ENCODE results near the gene KANK4.

KANK4 gene

DNA sequence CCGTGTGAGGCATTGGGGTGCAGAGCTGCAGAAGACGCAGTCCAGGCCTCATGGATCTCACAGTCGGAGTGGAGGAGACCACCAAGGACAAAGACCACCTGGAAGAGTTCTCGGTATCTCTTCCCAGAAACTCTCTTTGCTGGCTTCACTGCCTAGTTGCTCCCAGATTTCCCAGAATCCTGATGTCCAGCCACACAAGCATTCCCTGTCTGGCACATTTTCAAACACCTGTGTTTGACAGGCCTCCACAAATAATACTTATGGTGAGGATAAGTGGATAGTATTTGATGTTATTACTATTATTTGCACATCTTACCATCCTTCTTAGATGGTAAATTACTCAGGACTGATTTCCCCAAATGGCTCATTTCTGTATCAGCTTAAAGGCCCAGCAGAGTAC lies 27.7 kb upstream of the KANK4 start:
- no peaks in the 10 kb centered on the region for H3K36me3 Mint-ChIP-seq
- no peak overlapping the region for H3K27ac Mint-ChIP-seq
- H3K4me3 Mint-ChIP-seq = no peak overlapping the region
- H3K27me3 Mint-ChIP-seq = no peaks in the 10 kb centered on the region
- no peaks in the 10 kb centered on the region for H3K4me1 Mint-ChIP-seq (ENCODE audit: low read depth)
- no peaks in the 10 kb centered on the region for H3K9me3 Mint-ChIP-seq (ENCODE audit: low read depth)

DNA sequence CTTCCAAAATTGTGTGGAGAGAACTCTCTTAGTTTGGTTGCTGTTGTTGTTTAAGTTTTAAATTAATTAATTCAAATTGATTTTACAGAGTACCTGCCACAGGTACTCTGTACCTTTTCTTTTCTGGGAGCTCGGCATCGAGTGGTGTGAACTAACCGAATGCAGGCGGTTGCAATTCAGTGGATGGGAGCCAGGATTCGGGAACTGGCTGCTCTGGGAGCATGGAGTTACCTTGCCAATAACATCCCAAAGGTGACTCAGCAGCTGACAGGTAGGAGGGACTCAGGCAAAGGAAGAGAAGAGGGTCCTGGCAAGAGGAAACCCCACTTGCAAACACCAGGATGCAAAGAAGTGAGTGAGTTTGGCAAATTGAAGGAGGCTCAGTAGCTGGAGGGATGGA lies 24.7 kb upstream of the KANK4 start:
- H3K27ac Mint-ChIP-seq = no peak overlapping the region
- no peaks in the 10 kb centered on the region for H3K4me1 Mint-ChIP-seq (ENCODE audit: low read depth)
- no peaks in the 10 kb centered on the region for H3K36me3 Mint-ChIP-seq
- no peak overlapping the region for H3K4me3 Mint-ChIP-seq
- no peaks in the 10 kb centered on the region for H3K9me3 Mint-ChIP-seq (ENCODE audit: low read depth)
- H3K27me3 Mint-ChIP-seq = no peaks in the 10 kb centered on the region

DNA sequence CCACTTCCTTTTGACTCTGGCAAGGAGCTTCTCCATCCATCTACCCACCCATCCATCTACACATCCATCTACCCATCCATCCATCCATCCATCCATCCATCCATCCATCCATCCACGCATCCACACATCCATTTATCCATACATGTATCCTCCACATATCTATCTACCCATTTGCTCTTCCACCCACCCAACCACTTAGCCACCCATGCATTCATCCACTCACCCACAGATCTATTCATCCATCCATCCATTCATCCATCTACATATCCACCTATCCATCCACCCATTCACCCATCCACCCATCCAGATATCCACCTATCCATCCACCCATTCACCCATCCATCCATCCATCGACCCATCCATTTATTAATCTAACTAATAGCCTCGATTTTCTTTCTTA lies 23.0 kb upstream of the KANK4 start:
- no peaks in the 10 kb centered on the region for H3K36me3 Mint-ChIP-seq
- no peaks in the 10 kb centered on the region for H3K4me1 Mint-ChIP-seq (ENCODE audit: low read depth)
- H3K4me3 Mint-ChIP-seq = no peak overlapping the region
- H3K9me3 Mint-ChIP-seq (ENCODE audit: low read depth) = no peaks in the 10 kb centered on the region
- no peak overlapping the region for H3K27ac Mint-ChIP-seq
- no peaks in the 10 kb centered on the region for H3K27me3 Mint-ChIP-seq

DNA sequence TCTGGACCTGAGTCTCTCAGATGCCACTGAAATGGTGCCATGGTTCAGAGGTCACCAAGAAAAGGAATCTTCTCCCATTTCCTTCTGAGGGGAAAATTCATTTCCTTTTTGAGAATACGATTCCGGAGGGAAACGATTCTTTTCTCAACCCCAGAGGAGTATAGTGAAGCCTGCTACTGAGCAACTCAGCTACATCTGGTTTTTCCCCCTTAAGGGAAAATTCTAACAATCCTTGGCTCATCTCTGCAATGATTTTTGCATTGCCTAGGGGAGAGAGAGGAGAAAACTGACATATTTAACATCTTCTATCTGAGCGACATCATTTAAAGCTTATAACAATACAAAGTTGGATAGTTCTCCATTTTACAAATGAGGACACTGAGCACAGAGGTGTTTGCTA lies 22.4 kb upstream of the KANK4 start:
- no peaks in the 10 kb centered on the region for H3K27me3 Mint-ChIP-seq
- H3K27ac Mint-ChIP-seq = no peak overlapping the region
- no peak overlapping the region for H3K4me3 Mint-ChIP-seq
- H3K4me1 Mint-ChIP-seq (ENCODE audit: low read depth) = no peaks in the 10 kb centered on the region
- H3K36me3 Mint-ChIP-seq = no peaks in the 10 kb centered on the region
- H3K9me3 Mint-ChIP-seq (ENCODE audit: low read depth) = no peaks in the 10 kb centered on the region

DNA sequence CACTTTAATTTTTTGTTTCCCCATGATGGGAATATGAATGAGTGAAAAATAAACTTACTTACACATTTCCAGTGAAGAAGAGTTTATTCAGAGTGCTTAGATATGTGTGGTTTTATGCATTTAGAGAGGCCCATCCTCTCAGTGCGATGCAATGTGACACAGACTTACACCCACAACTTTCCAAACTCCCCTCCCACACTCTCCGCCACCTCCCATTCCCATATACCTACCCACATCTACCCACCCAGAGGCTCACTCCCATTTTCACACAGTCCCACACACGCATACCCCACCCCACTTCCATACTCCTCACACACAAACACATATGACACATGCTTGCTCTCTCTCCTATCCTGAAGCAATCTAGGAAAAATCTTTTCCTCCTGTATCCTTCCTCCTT lies 21.9 kb upstream of the KANK4 start:
- H3K27ac Mint-ChIP-seq = no peak overlapping the region
- no peaks in the 10 kb centered on the region for H3K36me3 Mint-ChIP-seq
- no peaks in the 10 kb centered on the region for H3K4me1 Mint-ChIP-seq (ENCODE audit: low read depth)
- H3K9me3 Mint-ChIP-seq (ENCODE audit: low read depth) = no peaks in the 10 kb centered on the region
- no peak overlapping the region for H3K4me3 Mint-ChIP-seq
- no peaks in the 10 kb centered on the region for H3K27me3 Mint-ChIP-seq

DNA sequence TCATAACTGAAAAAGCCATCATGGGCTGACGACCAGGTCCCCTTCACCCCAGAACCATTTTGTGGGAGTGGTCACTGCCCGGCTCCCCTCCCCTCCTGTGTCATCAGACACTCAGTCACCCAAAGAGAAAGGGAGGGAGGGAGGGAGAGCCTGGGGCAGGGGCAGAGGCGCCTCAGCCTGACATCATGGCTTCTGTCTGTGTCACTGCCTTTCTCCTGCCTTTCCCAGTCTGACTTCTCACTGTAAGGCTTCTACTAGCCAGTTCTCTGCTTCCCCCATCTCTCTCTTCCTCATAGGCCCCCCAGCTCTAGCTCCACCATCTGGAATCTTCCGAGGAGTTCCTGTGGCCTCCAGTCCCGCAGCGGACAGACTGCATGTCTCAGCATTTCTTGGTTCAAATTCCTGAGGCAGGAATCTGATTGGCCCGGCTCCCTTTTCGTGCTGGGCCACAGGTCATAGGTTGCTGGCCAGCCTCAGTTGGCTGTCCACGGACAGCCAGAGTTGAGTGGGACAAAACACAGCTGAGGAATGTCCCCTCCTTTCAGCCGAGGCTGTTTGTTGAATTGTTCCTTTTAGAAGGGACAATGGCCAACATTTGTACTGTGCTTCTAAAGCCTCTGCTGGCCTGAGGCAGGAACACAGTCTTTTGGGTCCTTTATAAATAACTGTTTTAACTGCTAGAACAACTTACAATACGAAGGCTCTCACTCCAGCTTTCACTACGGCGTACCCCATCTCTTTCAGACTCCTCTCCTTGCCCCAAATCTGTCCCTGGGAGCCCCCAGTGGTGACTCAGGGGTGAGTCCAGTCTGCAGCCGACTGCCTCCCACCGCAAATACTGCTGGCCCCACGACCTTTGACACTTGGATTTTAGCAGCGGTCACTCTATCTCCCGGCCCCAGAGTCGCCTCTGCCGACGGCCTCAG lies 18.7 kb upstream of the KANK4 start:
- no peaks in the 10 kb centered on the region for H3K27me3 Mint-ChIP-seq
- peaks cover 3% of the 10 kb centered on the region for H3K4me1 Mint-ChIP-seq (ENCODE audit: low read depth)
- no peak overlapping the region for H3K4me3 Mint-ChIP-seq
- no peaks in the 10 kb centered on the region for H3K9me3 Mint-ChIP-seq (ENCODE audit: low read depth)
- no peaks in the 10 kb centered on the region for H3K36me3 Mint-ChIP-seq
- no peak overlapping the region for H3K27ac Mint-ChIP-seq

DNA sequence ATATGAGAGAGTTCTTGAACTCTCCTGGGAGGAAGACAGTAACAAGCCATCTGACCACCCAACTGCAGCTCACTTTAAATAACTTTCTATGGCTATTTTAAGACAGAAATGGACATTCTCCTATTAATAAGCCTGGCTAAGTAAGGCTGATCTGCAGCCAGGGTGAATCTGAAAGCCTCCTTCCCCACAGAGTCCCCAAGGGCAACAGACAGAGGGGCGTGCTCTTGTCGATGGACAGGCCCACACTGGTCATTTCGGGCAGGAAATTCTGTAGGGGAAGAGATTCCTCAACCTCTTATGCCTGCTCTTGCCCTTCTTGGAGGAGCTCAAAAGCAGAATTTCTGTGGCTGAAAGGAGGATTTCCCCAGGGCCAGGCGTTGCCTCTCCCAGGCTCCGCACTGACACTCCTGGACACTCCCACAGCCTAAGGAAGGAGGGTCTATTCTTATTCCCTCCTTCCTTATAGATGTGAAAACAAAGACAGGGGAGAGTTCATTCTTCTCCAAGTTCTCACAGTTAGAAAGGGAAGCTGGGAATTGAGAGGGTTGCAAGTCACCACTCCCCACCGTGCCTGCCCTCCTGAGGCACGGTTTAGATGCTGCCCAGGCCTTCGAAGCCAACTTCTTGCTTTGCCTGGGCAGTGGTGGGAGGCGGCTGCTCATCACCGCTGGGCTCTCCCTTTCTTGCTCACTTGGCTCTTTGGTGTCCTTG lies 17.9 kb upstream of the KANK4 start:
- H3K27ac Mint-ChIP-seq = no peak overlapping the region

DNA sequence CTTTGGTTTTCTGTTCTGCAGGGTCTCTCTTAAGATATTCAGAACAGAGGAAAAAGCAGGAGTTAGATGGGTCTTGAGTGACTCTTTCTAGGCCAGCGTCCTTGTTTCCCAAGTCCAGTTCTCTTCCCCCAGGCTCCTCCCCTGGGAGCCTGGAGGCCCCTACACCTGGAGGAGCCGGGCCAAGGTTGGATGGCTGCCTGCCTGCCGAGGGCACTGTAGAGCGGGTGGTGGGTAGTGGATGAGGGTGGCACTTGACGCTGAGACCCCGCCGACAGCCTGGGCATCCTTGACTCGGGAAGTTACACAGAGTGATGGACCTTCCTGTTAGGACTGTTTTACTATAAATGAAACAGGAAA lies 17.4 kb upstream of the KANK4 start:
- H3K36me3 Mint-ChIP-seq = no peaks in the 10 kb centered on the region
- no peak overlapping the region for H3K4me3 Mint-ChIP-seq
- H3K9me3 Mint-ChIP-seq (ENCODE audit: low read depth) = no peaks in the 10 kb centered on the region
- H3K27ac Mint-ChIP-seq = no peak overlapping the region
- H3K27me3 Mint-ChIP-seq = no peaks in the 10 kb centered on the region
- H3K4me1 Mint-ChIP-seq (ENCODE audit: low read depth) = peaks cover 3% of the 10 kb centered on the region

More for the DNA sequence above, 17.9 kb upstream of the KANK4 start:
- Mint-ChIP-seq H3K36me3 (no peaks in the 10 kb centered on the region), H3K4me3 (no peak overlapping the region), H3K9me3 (ENCODE audit: low read depth) (no peaks in the 10 kb centered on the region), H3K4me1 (ENCODE audit: low read depth) (peaks cover 3% of the 10 kb centered on the region), H3K27me3 (no peaks in the 10 kb centered on the region)

DNA sequence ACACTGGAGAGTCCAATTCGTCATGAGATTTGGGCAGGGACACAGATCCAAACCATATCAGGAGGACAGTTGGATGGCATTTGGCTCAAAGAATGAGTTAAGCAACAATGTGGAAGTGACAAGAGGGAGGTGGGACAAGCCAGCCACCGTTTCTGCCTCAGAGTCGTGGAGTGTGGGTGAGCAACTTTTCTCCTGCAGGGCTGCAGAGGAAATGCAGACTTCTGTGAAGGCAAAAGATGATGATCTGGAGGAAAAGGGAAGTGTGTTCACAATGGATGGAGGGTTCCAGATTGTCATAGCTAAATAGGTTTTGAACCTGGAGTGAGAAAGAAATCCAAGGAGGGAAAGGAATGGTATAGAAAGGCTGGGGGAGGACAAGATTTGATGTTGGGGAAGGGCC lies 16.4 kb upstream of the KANK4 start:
- Mint-ChIP-seq H3K4me1 (ENCODE audit: low read depth) (peaks cover 3% of the 10 kb centered on the region), H3K27ac (no peak overlapping the region), H3K27me3 (no peaks in the 10 kb centered on the region), H3K4me3 (no peak overlapping the region), H3K9me3 (ENCODE audit: low read depth) (no peaks in the 10 kb centered on the region), H3K36me3 (no peaks in the 10 kb centered on the region)

DNA sequence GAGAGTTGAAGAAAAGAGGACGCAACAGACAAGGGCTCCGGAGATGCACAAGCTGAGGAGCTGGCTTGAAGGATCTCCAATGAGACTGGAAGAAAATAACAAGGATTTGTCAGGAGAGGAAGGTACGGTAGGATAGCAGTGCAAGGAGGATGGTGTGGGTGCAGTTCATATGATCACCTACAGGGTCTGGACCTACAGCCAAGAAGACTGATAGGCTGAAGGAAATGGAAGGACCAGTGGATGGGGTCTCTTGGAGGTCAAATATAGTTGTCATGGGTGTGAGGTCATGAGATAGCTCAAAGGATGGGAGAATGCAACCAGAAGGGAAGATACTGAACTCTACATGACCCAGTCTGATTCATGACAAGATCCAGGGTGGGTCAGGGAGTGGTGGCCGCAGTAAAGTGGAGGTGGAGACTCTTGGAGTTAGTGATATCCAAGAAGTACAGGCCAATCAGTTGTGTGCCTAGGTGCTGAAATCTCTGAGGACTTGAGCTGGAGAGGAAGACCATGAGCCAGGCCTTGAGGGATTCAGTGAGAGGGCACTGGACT lies 15.3 kb upstream of the KANK4 start:
- H3K27me3 Mint-ChIP-seq = no peaks in the 10 kb centered on the region
- no peaks in the 10 kb centered on the region for H3K9me3 Mint-ChIP-seq (ENCODE audit: low read depth)
- H3K27ac Mint-ChIP-seq = no peak overlapping the region
- no peaks in the 10 kb centered on the region for H3K36me3 Mint-ChIP-seq
- H3K4me1 Mint-ChIP-seq (ENCODE audit: low read depth) = peaks cover 3% of the 10 kb centered on the region
- H3K4me3 Mint-ChIP-seq = no peak overlapping the region

DNA sequence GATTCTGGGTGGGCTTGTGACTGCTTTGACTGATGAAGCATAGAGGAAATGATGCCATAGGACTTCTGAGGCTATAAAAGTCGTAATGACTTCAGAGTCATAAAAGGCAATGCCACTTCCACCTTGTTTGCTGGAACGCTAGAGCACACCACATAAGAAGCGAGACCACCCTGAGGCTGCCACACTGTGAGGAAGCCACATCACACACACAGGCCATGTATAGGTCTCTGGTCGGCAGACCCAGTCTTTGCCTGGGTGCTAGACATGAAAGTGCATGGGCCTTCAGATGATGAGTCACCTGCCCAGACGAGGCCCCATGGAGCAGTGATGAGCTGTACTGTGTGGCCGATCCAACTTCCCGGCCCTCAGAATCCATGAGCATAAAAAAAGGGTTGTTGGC lies 14.2 kb upstream of the KANK4 start:
- no peaks in the 10 kb centered on the region for H3K36me3 Mint-ChIP-seq
- no peak overlapping the region for H3K4me3 Mint-ChIP-seq
- H3K27me3 Mint-ChIP-seq = no peaks in the 10 kb centered on the region
- no peak overlapping the region for H3K27ac Mint-ChIP-seq
- no peaks in the 10 kb centered on the region for H3K9me3 Mint-ChIP-seq (ENCODE audit: low read depth)
- peaks cover 3% of the 10 kb centered on the region for H3K4me1 Mint-ChIP-seq (ENCODE audit: low read depth)

DNA sequence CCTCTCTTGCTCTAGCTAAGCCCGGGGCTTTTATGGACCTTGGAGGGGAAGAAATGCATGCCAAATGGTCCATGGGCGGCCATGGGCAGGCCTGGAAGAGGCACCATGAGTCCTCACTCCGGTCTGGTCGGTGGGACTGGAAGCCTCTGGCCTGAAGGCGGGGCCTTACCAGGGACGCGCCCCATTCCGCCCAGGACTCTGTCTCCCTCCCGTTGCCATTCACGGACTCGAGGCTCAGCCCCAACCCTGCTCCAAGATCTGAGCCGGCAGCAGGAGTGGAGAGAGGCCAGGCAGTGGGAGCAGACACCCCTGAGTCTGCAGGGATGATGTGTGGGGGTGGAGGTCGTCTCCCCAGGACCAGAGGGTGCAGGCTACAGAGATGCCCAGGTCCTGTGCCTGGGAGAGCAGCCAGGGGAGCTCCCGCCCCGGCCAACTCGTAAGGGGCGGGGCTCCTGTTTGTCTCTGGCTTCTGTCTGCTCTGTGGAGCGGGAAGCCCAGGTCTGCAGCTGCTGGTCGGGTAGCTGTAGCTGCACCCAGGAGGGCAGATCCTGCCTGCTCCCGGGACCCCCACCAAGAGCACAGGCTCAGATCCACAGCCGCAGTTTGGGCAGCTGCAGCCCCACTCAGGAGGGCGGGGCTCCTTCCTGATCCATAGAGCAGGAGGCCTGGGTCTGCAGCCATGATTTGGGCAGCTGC lies 8.3 kb upstream of the KANK4 start:
- Mint-ChIP-seq H3K9me3 (ENCODE audit: low read depth) (no peaks in the 10 kb centered on the region), H3K27ac (no peak overlapping the region), H3K36me3 (no peaks in the 10 kb centered on the region), H3K27me3 (peaks cover under 1% of the 10 kb centered on the region), H3K4me1 (ENCODE audit: low read depth) (no peaks in the 10 kb centered on the region), H3K4me3 (no peak overlapping the region)

DNA sequence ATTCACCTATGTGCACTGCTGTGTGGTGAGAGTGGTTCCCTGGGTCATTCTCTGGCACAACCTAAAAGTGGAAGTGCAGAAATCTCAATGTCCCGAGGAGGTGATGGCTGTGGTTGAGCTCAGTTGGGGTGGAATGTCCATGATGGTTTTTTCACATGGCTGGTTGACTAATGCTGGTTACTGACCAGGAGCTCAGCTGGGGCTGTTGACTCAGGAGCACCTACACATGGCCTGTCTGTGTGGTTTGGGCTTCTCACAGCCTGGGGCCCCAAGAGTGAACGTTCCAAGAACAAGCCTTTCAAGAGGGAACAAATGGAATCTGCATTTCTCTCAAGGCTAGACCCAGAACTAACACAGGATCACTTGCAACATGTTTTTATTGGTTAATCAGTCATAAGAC lies 6.4 kb upstream of the KANK4 start:
- peaks cover 2% of the 10 kb centered on the region for H3K27me3 Mint-ChIP-seq
- no peaks in the 10 kb centered on the region for H3K4me1 Mint-ChIP-seq (ENCODE audit: low read depth)
- H3K36me3 Mint-ChIP-seq = no peaks in the 10 kb centered on the region
- no peak overlapping the region for H3K4me3 Mint-ChIP-seq
- no peaks in the 10 kb centered on the region for H3K9me3 Mint-ChIP-seq (ENCODE audit: low read depth)
- H3K27ac Mint-ChIP-seq = no peak overlapping the region

DNA sequence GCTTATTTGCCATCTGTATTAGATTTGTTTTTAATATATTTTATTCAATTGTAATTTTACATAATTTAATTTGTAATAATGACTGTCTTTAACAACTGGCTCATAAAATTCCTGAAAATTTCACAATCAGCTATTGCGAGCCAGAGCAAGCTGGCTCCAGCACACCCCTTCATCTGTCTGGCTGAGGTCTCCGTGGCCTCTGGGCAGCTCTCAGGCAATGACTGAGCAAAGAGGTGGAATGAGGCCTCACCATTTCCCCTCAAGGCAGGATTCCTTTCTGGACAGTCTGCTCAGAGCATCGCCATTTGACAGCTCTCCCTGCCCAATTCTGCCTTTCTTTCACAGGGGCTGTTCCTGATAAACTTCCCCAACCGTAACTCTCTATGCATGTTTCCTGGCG lies 5.8 kb upstream of the KANK4 start:
- Mint-ChIP-seq H3K36me3 (no peaks in the 10 kb centered on the region), H3K27me3 (peaks cover 6% of the 10 kb centered on the region), H3K27ac (no peak overlapping the region), H3K4me3 (no peak overlapping the region), H3K4me1 (ENCODE audit: low read depth) (no peaks in the 10 kb centered on the region), H3K9me3 (ENCODE audit: low read depth) (no peaks in the 10 kb centered on the region)

DNA sequence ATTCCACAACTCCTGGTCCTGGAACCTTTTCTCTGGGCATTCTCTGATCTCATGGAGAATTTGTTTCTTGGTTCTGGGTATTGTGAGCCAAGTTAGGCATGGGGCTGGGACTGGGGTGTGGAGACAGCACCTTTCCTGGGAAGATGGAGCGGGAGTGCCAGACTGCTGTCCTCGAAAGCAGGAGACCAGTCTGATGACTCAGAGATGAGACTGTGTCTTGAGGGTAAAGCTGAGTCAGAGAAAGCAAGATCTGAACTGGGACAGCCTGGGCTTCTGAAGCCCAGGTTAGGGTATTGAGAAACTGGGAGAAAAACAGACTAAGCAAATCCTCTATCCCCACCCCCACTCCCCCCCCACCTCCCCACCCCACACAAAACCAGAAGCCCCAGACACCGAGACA lies 2.2 kb upstream of the KANK4 start:
- Mint-ChIP-seq H3K36me3 (no peaks in the 10 kb centered on the region), H3K4me1 (ENCODE audit: low read depth) (peaks cover 4% of the 10 kb centered on the region), H3K9me3 (ENCODE audit: low read depth) (no peaks in the 10 kb centered on the region), H3K27me3 (peaks cover 13% of the 10 kb centered on the region), H3K27ac (no peak overlapping the region), H3K4me3 (no peak overlapping the region)

All from activated naive CD8-positive, alpha-beta T cell (primary cell).